Mesothelial cell of epicardium (in vitro differentiated cells): ENCODE results near the gene RASL12. TPM values are rescaled to one million over a fixed set of nuclear protein-coding genes. Genes with fewer than 3 reads are reported as not detected.

Experiments used
- DNase-seq, 2 experiments: peaks; one replicate each; pipeline ENCODE4 v3.0.0; 2021; ENCODE audit warnings: low spot score in 2 of 2; ENCODE audit not compliant: unreplicated experiment in 2 of 2
- H3K27ac Mint-ChIP-seq: 2 replicates; pipeline ENCODE4 v1.8.0; 2021; ENCODE audit warnings: mixed read lengths
- H3K27me3 Mint-ChIP-seq: 2 replicates; pipeline ENCODE4 v1.8.0; 2021; ENCODE audit warnings: low read depth, mixed read lengths
- H3K36me3 Mint-ChIP-seq: 2 replicates; pipeline ENCODE4 v1.8.0; 2021; ENCODE audit warnings: mixed read lengths
- H3K4me1 Mint-ChIP-seq: 2 replicates; pipeline ENCODE4 v1.8.0; 2021; ENCODE audit warnings: mixed read lengths
- H3K4me3 Mint-ChIP-seq: 2 replicates; pipeline ENCODE4 v1.8.0; 2021; ENCODE audit warnings: mild to moderate bottlenecking, moderate library complexity, mixed read lengths
- H3K9me3 Mint-ChIP-seq: 2 replicates; pipeline ENCODE4 v1.8.0; 2021; ENCODE audit warnings: mixed read lengths
- CTCF ChIP-seq: fragments of 200-600 bp; sonication (generic); IDR thresholded peaks from one replicate; pipeline ENCODE4 v1.5.0; 2021; ENCODE audit warnings: antibody characterized with exemption; ENCODE audit not compliant: unreplicated experiment
- total RNA-seq: library from RNA; stranded (reverse); gene quantifications from 3 replicates; pipeline ENCODE4 v1.2.1, GENCODE V29; 2021

The RASL12 gene
- total RNA-seq, 1 donor from 2014 or later, result 11.7 TPM

- DNase-seq, result no peak
- H3K36me3 Mint-ChIP-seq, result no peaks in the 10 kb centered on the region
- H3K4me1 Mint-ChIP-seq, result peaks cover 12% of the 10 kb centered on the region
- peaks cover 8% of the 10 kb centered on the region for H3K27me3 Mint-ChIP-seq
- TF ChIP-seq CTCF, result peak; percentile 55
- no peak overlapping the region for H3K4me3 Mint-ChIP-seq
- H3K27ac Mint-ChIP-seq, result no peak overlapping the region
- H3K9me3 Mint-ChIP-seq, result no peaks in the 10 kb centered on the region
These were observed 34.8 kb downstream of the RASL12 start for GRCh38 chr15:65032801-65033537.

- H3K4me3 Mint-ChIP-seq, result peak overlapping the region; percentile 59
- no peak for TF ChIP-seq CTCF
- H3K27me3 Mint-ChIP-seq, result peaks cover 8% of the 10 kb centered on the region
- peaks cover 15% of the 10 kb centered on the region for H3K4me1 Mint-ChIP-seq
- no peak for DNase-seq
- H3K9me3 Mint-ChIP-seq, result no peaks in the 10 kb centered on the region
- H3K36me3 Mint-ChIP-seq, result peaks cover 7% of the 10 kb centered on the region
- no peak overlapping the region for H3K27ac Mint-ChIP-seq
These were observed 38.0 kb downstream of the RASL12 start for GRCh38 chr15:65029736-65030208.

- peaks cover 8% of the 10 kb centered on the region for H3K27me3 Mint-ChIP-seq
- no peaks in the 10 kb centered on the region for H3K9me3 Mint-ChIP-seq
- H3K27ac Mint-ChIP-seq, result peak within 1 kb of the TSS; percentile 3
- no peak for TF ChIP-seq CTCF
- peak; percentile 84 to 88 for DNase-seq
- peaks cover 11% of the 10 kb centered on the region for H3K36me3 Mint-ChIP-seq
- H3K4me1 Mint-ChIP-seq, result peaks cover 15% of the 10 kb centered on the region
- peak within 1 kb of the TSS; percentile 71 for H3K4me3 Mint-ChIP-seq
These were observed 38.7 kb downstream of the RASL12 start, which contains the start of gene MTFMT for GRCh38 chr15:65028921-65029735. TSS of gene MTFMT (minus strand) at chr15:65029639. CDS start at chr15:65029613, 26 bp downstream.

- peaks cover 13% of the 10 kb centered on the region for H3K36me3 Mint-ChIP-seq
- H3K27ac Mint-ChIP-seq, result peak overlapping the region; percentile 3
- no peaks in the 10 kb centered on the region for H3K9me3 Mint-ChIP-seq
- DNase-seq, result no peak
- peaks cover 8% of the 10 kb centered on the region for H3K27me3 Mint-ChIP-seq
- H3K4me3 Mint-ChIP-seq, result peak overlapping the region; percentile 71
- H3K4me1 Mint-ChIP-seq, result peaks cover 12% of the 10 kb centered on the region
- TF ChIP-seq CTCF, result no peak
These were observed 39.5 kb downstream of the RASL12 start for GRCh38 chr15:65028338-65028737.

GRCh38 chr15:65027593-65027992 is 40.2 kb downstream of the RASL12 start:
- H3K27me3 Mint-ChIP-seq, result peaks cover 8% of the 10 kb centered on the region
- TF ChIP-seq CTCF, result no peak
- peaks cover 16% of the 10 kb centered on the region for H3K36me3 Mint-ChIP-seq
- H3K9me3 Mint-ChIP-seq, result no peaks in the 10 kb centered on the region
- H3K4me1 Mint-ChIP-seq, result peaks cover 8% of the 10 kb centered on the region
- DNase-seq, result no peak
- no peak overlapping the region for H3K27ac Mint-ChIP-seq
- H3K4me3 Mint-ChIP-seq, result peak overlapping the region; percentile 71
